Fibroblast of the conjunctiva (primary cell): Measurements from ENCODE around the gene PLXNB2.

Source experiments
- DNase-seq: peaks from one replicate; pipeline ENCODE4 v3.0.0-alpha.2; 2010; ENCODE audit warnings: low read depth

The PLXNB2 gene

DNA sequence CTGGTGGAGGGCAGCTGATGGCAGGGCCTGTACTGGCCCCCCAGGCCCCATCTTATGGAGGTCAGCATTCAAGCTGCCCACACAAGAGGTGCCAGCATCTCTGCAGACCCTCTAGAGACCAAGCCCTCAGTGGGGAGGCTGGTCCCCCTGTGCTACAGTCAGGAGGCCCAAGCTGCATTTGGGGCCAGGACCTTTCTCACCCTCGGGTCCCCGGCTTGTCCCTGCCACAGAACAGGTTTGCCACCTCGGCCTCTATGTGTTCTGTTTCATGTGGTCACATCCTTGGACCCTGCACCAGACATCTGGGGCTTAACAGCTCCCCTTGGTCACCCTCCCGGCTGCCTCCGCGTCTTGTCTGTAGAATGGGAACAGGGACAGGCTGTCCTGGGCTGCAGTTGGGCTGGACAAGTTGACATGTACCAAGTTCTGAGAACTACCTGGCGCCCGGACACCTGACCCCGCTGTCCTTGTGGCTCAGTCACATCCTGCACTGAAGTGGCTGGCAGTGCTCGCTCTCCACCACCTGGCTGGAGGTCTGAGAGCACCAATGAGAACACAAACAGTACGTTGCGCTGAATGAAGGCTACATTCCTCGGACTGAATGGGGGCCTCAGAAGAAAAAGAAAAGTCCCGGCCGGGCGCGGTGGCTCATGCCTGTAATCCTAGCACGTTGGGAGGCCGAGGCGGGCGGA lies 2.7 kb upstream of the PLXNB2 start:
- DNase-seq, result no peak

DNA sequence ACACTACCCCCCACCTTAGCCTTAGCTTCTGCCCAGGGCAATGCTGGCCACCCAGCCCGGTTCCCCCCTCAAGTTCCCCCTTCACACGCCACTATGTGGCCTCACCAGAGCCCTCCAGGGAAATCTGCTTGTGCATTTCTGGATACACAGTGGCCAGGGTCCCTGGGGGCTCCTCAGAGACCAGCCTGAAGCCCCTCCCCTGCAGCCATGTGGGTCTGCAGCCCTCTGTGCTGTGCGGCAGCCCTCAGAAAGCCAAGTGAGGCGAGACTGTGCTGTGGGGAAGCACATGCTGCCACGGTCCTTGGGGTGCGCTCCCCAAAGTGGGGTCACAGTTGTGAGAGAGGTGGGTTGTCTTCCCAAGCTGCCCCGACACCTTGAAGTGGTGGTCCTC lies 2.1 kb upstream of the PLXNB2 start:
- DNase-seq, result no peak

DNA sequence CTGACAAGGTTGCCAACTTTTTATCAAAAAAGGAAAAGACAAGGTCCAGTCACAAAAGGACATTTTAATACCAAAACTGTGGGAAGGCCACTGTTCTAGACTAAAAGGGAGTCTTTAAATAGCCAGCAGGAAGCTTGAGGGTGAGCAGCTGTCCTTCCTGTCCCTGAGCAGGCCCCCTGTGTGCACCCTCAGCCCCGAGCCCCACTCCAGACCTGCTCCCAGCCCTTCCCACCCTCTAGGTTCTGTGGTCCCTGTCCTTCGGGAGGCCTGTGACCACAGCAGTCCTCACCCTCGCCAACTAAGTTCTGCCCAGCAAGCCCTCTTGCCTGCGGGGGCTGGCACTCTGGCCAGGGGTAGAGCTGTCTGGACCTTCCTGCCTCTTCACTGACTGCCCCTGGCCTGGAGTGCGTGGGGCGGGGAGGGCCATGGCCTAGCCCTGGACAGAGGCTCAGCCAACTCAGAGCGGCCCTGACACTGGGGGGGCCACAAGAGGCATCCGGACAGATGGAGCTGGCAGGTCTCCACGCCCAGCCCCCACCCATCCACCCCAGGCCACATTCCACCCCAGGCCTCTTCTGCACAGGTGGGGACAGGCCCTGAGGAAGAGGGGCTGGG lies 1.6 kb upstream of the PLXNB2 start:
- no peak for DNase-seq

DNA sequence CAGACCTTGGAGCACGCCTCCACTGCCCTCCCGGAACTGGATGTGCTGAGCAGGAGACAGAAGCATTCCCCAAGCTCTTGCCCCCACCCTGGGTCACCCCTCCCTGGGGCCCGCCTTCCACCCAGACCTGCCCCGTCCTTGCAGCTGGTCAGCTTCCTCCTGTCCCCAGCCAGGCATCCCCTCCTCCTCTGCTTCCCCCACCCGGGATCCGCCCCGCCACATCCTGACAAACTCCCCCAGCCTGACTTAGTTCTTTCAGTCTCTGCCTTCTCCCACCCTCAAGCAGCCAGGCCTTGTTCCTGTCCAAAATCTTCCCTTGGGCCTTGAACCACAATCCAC lies 1.1 kb upstream of the PLXNB2 start:
- no peak for DNase-seq

DNA sequence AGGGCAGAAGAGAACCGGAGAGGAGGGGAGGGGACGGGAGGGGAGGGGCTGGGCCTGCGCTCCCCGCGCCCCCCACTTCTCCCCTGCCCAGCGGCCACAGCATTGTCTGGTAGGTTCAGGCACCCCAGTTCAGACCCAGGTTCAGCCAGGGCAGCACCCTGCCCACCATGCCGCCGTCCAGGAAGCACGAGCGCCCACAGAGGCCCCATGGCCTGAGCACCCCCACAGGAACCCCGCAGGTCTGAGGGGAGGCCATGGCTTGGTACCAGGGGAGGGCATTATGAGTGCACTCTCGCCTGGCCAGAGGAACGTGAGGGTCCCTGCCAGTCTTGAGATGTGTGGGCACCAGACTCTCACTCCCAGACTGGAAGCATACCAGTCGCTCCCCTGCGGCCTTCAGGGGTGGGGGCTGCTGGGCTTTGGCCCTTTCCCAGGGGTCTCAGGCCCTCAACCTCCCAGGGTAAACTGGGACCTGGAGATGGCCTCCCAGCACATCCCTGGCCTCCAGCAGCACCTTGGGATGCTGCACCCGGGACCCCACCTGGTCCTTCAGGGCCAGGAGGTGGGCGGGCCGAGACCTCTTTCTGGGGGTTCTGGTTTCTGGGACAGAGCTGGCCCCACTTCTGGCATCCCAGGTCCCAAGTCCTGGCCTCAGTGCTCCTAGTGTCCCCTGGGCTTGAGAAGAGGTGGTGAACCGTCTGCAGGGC lies 597 bp upstream of the PLXNB2 start:
- DNase-seq, result no peak

DNA sequence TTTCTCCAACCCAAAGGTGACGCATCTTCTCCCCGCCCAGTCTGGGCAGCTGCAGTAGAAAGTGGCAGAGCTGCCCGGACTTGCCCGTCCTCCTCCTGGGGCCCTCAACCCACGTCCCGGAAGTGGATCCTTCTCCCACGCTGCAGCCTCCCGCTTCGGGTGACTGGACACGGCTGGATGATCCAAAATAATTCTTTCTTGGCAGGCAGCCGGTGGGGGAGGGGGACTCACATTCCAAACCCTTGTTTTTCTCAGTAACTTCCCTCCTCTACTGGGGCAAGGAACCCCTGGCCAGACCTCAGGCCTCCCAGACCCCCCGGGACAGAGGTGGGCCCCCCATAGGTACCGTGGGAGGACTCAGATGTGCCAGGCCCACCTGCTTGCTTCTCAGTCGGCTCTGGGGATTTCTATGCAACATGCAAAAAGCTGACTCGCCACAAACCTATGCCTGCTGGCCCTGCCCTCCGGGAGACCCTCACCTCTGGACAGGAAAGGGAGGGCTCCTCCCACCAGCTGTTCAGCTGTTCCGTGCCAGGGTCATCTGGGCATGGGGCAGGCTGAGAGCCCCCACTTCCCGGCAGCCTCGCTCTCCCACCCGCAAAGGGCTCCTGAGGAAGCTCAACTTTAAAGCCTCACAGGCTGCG lies 1.4 kb downstream of the PLXNB2 start:
- peak; percentile 84 for DNase-seq

DNA sequence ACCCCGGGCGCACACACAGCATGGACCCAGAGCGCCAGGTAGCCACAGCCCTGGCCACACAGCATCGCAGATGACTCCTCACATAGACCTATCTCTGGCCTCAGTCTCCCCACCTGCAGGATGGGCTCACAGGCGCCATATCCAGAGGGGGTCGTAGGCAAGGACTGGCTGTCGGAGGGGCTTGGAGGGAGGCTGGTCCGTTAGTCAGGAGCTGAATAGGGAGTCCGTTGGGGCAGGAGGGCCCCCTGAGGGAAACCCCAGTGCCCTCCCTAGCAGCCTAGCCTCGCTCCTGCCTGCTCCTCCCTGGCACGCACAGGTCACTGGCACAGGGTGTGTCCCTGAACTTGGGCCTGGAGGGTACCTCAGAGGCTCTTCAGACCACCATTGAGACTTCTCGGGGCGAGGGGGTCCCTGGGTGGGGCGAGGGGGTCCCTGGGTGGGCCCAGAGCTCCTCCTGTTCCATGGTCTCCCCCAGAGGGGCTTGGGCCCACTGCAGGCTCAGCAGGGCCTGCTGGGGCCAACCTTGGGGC lies 2.0 kb downstream of the PLXNB2 start:
- no peak for DNase-seq

DNA sequence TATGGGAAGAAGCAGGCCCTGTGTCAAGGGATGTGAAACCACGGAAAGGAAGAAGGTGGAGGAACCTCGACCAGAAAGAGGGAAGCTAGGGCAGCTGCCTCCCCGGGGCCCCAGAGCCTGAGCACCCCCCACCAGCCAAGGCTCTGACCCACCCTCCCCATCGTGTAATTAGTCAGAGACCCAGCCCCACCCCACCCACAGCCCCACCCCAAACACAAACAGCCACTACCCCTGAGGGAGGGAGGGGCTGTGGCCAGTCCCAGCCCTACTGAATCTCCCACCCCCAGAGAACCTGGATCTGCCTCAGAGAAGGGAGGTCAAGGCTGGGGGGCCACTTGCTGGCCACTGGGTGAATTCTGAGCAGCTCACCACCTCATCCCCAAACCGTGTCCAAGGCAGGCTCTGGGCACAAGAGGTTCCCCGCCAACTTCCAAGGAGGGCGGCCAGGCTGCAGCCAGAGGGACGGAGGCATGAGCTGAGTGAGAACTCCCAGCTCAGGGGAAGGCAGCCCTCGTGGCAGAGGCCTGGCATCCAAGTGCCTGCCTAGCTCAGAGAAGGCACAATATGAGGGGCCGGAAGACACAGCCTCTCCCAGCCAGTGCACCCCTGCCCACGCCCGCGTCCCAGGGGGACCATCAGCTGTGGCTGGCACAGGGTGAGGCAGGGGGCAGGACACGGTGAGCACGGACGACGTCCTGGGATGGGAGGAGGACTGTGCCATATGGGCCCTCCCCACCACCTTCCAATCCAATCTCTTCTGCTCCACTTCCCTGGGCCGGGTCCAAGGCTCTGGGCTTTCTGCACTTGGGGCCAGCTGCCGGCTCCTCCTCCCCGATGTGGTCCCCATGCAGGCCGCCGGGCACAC lies 2.7 kb downstream of the PLXNB2 start:
- DNase-seq, result no peak

DNA sequence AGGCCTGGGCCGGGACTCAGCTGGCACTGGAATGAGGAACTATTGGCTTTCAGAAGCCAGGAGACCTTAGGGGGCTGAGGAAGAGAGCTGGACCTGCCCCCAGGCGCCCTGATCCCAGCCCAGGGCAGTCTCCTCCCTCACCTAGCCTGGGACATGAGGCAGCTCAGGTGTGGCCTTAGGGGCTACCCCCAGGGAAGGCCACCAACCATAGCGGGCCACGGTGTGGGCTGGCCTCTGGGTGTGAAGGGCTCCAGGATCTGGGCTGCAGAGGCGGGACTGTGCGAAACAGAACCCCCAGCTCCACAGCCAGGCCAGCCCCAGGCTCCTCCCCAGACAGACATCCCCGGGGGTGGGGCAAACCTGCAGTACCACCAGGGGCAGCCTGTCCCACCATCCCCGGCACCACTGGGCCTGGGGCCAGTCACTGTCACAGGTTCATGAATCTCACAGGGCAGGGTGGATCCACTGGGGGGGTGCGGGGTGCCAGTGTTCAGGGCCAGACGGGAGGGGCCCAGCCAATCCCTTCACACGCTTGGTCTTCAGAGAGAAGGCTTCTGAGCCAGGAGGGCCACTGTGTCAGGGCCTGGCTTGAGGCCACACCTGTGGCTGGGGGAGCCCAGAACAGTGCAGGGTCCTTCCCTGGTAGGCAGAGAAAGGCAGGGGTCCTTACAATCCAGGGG lies 3.5 kb downstream of the PLXNB2 start:
- DNase-seq, result no peak

DNA sequence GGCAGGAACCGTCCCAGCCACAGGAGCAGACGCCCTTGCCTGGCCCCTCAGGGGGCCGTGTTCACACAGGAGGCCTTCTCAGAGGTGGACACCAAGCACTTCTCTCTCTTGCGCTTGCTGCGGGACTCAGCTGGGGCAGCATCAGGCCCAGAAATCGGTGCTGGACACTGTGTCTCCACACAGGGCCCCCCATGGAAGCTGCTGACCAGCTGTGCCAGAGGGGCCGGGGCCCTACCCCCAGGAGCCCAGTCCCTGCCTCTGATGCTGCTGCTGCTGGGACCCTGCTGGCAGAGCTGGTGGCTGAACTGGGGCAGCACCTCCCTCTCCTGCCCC lies 4.0 kb downstream of the PLXNB2 start:
- no peak for DNase-seq

DNA sequence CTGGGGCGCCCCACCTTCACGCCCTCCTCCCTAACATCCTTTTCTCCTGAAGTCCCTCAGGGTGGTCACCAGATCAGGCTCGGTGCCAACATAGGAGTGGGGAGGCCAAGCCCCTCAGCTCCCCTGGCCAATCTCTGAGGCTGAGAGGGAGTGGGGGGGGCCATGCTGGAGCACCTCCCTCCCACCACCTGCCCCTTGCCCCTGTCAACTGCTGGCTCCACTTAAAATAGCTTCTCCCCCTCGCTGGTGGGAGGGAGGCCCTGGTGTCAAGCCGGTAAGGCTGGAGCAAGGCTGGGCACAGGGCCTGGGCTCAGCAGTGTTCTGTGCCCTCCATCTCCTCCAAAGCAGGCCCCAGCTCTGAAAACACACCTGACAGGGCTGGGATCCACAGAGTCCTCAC lies 4.9 kb downstream of the PLXNB2 start:
- no peak for DNase-seq

DNA sequence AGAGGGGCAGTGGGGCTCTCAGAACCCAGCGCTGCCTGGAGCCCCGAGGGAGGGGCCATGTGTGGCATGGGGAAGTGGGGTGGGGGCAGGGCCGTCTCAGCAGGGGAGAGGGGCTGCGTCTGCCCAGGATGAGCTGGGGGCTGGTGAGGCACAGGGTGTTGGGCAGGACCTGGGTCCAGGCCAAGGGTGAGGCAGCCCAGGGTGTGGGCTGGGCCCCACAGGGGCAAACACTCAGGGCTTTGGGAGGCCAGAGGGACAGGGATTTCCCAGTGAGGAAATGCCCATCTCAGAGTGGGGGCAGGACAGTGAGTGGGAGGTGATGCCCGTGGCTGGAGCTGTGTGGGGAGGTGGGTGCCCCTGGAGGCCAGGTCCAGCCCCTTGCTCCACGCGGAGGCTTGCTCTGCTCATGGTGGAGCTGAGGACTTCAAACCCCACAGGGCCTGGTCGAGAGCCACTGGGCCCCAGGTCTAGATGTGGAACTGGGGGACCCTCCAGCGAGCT lies 5.4 kb downstream of the PLXNB2 start:
- DNase-seq, result no peak

DNA sequence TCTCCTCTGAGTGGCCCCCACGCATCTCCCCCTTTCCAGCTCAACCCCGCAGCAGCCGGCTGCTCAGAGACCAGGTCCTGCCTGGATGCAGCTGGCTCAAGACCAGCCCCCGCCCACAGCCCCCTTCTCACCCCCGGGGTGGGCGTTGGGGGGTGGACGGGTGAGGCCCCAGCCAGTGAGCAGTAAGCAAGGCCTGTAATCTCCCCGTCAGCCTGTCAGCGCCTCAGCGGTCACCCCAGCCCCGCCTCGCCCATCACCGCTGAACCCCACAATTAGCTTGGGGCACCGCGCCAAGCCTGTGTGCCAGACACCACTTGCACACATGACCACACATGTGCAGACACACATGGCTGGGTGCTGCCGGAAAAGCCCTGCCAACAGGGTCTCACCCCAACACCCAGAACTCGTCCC lies 5.9 kb downstream of the PLXNB2 start:
- no peak for DNase-seq

DNA sequence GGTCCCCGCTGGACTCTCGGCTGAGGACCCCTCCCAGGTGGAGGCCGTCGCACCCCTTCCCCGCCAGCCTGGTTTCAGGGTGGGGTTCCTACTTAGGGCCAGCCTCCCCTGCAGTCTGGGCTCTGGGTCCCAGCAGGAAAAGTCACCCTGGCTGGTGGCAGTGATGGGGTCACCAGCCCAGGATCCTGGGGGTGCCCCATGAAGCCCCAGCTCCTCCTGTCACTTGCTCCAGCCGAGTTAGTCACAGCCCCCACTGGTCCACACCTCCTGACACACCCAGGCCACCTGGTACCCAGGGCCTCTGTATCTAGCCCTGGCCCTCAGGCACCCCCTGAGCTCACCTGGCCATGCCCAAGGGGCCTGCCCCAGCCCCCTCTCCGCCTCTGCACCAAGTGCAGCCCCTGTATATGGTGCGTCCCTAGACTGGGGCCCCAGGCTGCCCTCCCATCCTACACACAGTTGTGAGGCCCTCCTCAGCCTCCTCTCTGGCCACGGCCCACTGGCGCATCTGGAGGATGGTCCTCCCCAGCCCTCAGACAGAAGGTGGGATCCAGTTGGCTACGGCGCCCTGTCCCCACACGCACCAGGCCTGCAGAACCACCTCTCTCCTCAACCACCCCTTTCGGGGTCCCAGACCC lies 6.7 kb downstream of the PLXNB2 start:
- DNase-seq, result no peak

DNA sequence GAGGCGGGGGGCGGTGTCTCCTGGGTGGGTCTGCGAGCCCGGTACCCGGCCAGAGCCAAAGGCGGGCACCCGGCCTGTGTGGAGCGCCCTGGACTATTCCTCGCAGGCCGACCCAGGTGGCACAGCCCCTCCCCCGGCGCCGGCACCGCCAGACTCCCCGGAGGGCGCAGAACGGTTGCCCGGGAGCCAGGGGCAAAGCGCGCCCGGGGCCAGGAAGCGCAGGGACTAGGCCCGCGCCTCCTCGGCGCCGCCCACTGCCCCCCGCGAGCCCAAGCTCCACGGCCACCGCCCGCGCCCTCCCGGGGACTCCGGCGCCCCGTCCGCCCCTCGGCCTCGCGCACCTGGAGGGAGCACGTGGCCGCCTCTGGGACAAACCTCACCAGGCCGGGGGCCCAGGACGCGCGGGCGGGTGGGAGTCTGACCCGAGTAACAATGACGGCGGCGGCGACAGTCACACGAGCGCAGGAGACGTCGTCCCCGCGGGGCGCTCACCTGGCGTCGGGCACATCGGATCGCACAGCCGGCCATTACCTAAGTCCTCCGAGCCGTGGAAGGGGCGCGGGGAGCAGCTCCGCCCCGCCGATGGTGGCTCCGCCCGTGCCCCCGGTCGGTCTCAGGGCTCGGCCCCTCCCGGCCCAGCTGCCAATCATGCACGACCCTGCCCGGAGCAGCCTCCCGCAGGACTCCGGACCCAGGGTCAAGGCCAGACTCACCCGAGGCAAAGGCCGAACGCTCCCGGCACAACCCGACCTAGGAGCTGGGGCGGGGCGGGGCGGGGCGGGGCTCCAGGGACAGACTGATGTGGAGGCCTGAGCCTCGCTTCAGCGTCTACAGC lies 7.4 kb downstream of the PLXNB2 start:
- no peak for DNase-seq

DNA sequence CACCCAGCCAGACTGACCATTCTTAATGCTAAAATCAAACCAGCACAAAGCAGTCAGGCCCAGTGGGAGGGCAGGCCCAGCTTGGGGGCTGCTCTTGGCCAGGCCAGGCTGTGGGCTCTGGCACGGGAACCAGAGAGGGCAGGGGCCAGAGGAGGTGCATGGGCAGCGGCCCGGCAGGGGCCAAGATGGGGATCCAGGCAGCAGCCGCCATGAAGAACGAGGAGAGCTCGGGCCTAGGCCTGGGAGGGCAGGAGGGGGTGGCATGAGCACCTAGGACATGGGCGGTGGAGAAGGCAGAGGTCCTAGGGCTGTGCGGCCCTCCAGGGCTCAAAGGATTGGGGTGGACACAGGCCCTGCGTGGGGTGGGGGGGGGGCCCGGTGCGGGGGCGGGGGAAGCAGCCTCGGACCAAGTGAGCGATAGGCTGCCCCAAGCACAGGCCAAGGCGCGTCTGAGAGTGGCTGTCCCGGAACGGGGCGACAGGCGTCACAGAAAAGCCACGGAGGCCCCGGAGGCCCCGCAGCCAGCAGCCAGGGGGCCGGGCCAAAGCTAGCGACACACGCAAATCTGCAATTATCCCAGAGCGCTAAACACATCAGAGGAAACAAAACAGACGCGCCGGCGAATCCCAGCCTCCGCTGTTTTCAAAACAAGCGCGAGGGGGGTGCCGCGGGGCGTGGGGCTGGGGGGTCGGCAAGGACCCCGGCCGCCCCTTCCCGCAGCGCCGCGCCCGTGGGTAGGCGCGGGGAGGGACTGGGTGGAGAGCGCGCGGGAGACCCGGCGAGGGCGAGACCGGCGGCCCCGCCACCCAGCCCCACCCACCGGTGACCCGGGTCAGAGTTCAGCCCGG lies 8.3 kb downstream of the PLXNB2 start:
- DNase-seq, result no peak

DNA sequence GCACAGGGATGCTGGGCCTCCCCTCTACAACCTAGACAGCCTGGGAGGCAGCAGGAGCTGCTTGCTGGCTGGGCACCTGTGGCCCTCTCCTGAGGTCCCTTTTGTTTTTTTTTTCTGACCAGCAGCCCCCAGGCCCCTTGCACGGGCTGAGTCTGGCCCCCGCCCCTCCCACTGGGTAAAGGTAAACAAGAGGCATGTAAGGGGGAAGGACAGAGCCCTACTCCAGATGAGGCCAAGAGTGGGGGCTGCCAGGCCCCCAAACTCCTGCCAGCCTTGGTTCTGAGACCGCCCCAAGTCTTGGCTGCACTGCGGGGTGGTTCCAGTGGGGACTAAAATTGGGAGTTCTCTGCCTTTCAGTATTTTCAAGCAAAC lies 9.2 kb downstream of the PLXNB2 start:
- DNase-seq, result no peak

DNA sequence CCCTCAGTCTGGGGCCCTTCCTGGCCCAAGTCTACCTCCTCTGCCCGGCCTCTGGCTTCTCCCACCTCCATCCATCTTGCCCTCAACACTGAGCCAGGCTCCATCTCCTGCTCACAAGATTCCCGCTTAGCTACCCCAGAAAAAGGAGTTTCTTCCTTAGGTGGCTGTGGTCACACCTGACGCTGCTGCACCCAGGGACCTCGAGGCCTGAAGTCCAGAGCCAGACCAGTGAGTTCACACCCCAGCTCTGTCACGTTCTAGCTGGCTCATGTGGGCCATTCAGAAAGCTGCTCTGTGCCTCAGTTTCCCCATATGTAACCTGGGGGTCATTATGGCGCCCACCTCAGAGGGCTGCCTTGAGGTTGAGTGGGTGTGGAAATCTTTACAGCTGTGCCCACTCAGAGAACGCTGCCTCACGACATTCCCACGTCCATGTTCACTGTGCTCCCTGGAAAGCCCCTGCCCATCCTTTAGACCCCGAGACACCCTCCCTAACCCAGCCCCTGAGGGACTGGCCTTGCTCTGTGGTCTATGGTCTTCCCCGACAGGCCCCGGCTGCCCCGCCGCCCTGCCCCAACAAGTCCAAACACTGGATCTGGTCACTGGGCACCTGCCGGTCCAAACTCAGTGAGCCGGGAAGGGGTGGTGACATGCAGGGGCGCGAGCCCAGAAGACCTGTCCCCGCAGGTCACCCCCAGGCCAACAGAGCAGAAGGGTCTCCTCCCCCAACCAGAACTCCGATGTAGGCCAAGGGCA lies 9.8 kb downstream of the PLXNB2 start:
- no peak for DNase-seq
